Measurements from ENCODE around the gene CAMSAP1.
A peak's percentile ranks its signal among the peaks of the same experiment; 100 is the strongest.

Gene CAMSAP1

DNA sequence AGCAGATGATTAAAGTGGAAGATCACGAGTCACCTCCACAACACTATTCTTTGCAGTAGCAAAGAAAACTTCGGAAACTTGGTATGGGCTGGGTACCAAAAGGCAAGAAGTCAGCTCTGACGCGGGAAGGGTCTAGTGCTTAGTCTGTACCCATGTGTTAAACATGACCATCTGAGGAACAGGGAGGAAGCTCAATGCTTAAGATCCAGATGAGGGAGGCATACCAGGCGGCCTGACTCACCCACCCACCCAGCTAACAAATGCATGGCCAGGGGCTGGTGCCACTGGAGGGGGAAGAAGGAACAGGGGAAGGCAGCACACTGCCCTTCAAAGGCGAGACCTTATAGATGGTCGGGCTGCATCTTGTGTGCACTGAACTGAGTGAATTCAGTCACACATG is 41.8 kb downstream of the CAMSAP1 start:
- TF ChIP-seq, protein P1, sequence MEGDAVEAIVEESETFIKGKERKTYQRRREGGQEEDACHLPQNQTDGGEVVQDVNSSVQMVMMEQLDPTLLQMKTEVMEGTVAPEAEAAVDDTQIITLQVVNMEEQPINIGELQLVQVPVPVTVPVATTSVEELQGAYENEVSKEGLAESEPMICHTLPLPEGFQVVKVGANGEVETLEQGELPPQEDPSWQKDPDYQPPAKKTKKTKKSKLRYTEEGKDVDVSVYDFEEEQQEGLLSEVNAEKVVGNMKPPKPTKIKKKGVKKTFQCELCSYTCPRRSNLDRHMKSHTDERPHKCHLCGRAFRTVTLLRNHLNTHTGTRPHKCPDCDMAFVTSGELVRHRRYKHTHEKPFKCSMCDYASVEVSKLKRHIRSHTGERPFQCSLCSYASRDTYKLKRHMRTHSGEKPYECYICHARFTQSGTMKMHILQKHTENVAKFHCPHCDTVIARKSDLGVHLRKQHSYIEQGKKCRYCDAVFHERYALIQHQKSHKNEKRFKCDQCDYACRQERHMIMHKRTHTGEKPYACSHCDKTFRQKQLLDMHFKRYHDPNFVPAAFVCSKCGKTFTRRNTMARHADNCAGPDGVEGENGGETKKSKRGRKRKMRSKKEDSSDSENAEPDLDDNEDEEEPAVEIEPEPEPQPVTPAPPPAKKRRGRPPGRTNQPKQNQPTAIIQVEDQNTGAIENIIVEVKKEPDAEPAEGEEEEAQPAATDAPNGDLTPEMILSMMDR (IDR thresholded peaks at IDR 0.05; ENCODE audit: low read depth, low read length): no peak
- no peak for DNase-seq (ENCODE audit: extremely low read depth, low read depth)

DNA sequence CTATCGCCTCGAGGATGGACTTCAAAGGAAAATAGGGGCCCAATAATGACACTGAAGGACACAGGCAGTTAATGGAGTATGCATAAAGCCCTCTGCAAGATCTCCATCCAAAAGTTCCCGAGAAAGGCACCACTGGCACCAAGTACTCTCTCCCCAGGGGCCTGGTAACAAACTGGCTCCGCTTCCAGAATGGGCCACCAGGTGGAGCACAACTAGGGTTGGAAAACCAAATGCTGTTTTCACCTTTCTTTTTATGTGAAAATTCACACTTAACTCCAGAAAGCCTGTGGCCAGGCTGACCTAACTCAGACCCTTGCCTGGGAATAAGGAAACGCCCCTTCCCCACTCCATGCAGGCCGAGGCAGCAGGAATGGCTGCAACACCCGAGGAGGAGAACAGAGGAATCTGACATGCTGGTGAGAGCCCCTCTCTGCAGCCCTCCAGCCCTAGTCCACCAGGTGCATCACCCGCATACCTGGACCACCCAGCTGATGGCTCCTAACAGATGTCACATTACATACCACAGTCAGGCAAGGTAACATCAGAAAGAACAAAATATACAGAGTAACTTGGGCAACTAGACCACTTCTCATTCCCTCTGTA is 42.8 kb downstream of the CAMSAP1 start:
- TF ChIP-seq, protein P1 (IDR thresholded peaks at IDR 0.05; ENCODE audit: low read depth, low read length): peak; percentile 92
- no peak for DNase-seq (ENCODE audit: extremely low read depth, low read depth)

- TF ChIP-seq, protein P1 (IDR thresholded peaks at IDR 0.05; ENCODE audit: low read depth, low read length): no peak
- no peak for DNase-seq (ENCODE audit: extremely low read depth, low read depth)
Measured at GRCh38 chr9:135862809-135863208, 44.5 kb downstream of the CAMSAP1 start.

DNA sequence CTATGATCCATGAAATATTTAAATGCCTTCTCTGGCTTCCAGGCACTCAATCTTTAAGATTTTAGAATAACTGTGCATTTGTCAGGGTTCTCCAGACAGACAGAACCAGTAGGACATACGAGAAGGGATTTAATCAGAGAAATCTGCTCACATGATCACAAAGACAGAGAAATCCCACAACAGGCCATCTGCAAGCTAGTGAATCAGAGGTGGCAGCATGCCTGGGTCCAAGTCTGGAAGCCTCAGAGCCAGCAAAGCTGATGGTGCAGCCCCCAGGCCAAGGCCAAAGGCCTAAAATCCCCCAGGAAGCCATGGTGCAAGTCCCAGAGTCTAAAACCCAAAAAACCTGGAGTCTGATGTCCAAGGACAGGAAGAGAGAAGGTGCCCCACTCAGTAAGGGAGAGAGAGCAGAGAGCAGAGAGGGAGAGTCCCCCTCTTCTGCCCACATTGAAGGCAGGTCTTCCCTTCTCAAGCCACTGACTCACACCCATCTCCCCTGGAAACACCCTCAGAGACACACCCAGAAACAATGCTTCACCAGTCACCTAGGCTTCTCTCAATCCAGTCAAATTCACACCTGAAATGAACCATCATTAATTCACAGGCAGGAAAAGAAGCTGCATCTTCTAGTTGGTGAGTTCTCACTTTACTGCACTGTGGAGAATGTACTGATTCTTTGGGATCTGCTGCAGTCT is 48.7 kb downstream of the CAMSAP1 start:
- no peak for DNase-seq (ENCODE audit: extremely low read depth, low read depth)
- TF ChIP-seq, protein P1 (IDR thresholded peaks at IDR 0.05; ENCODE audit: low read depth, low read length): no peak

GRCh38 chr9:135857843-135858242 is 49.5 kb downstream of the CAMSAP1 start:
- DNase-seq (ENCODE audit: extremely low read depth, low read depth): no peak
- TF ChIP-seq, protein P1 (IDR thresholded peaks at IDR 0.05; ENCODE audit: low read depth, low read length): no peak

DNA sequence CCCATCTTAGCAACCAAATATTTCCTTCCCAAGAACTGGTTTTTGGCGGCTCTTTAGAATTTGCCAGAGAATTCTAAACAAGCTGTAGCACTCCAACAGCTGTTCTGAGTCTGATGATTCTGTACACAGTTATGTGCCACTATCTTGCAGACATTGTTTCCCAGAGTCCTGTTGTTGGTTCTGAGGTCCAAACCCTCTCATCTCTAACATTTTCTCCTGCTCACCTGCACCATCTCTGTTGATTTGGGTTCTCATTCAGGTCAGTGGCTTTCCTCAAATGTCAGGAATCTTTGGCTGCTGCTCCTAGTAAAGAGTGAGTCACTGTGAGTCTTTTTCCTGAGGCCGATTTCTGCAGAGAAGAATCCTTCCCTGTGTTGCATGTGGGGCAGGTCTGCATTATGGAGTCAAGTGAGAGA is 50.0 kb downstream of the CAMSAP1 start:
- no peak for DNase-seq (ENCODE audit: extremely low read depth, low read depth)
- TF ChIP-seq, protein P1 (IDR thresholded peaks at IDR 0.05; ENCODE audit: low read depth, low read length): no peak

DNA sequence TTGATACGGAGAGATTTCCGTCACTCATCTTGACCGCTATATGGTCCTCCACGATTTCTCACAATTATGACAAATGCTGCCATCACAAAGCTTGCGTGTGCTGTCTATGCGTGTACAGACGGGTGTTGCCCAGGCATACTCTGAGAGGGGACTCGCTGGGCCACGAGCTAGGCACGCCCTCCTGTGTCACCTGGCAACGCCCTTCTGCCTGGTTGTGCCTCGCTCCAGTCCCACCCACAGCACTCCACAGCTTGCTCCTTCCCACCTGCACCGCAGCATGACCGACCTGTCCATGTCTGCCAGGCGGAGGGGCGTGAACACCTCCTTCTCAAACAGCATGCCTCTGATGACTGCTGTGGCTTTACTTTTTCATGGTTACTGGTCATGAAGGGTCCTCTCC is 55.6 kb downstream of the CAMSAP1 start:
- no peak for DNase-seq (ENCODE audit: extremely low read depth, low read depth)
- TF ChIP-seq, protein P1 (IDR thresholded peaks at IDR 0.05; ENCODE audit: low read depth, low read length): no peak

Data from AG09319 (cell line).